RWPE1 (cell line): ENCODE results near the gene SLC25A27.
"Not testable (repeated sequence)": the region's sequence is repeated elsewhere in the genome, so short reads cannot be mapped to it uniquely, and the experiment has no call there.

Experiments
- CTCF ChIA-PET: fragments of 350-600 bp; sonication (Branson Sonifier 250); formaldehyde crosslinking; extraction: SDS; loops from one replicate; lab custom pipeline; 2021; lab: Yijun Ruan, JAX
- POLR2A ChIA-PET: fragments of 400-600 bp; formaldehyde crosslinking; extraction: SDS; loops from one replicate; lab custom pipeline; 2020; ENCODE audit warnings: antibody characterized with exemption; ENCODE audit not compliant: low non-redundant PET; lab: Yijun Ruan, JAX
- DNase-seq: peaks from one replicate; pipeline ENCODE4 v3.0.0; 2012; ENCODE audit warnings: low spot score
- H3K27ac ChIP-seq: fragments of 450-650 bp; 2 replicates; pipeline ENCODE4 v1.5.1; 2017
- TF ChIP-seq, protein P1 (sequence below): fragments of 450-650 bp; conservative IDR thresholded peaks from 2 replicates; pipeline ENCODE4 v1.5.1; 2017; ENCODE audit warnings: low read depth, mild to moderate bottlenecking

The SLC25A27 gene

DNA sequence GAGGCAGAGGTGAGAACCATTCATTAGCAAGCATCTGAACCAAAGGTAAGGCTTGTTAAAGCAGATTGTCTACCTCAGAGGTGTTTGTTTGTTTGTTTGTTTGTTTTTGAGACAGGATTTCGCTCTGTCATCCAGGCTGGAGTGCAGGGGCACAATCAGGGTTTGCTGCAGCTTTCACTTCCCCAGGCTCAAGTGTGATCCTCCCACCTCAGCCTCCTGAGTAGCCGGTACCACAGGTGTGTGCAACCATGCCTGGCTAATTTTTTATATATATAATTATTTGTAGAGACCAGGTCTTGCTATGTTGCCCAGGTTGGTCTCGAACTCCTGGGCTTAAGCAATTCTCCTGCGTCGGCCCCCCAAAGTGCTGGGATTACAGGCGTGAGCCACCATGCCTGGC lies 17.3 kb upstream of the SLC25A27 start:
- H3K27ac ChIP-seq: no peak overlapping the region
- CTCF ChIA-PET: no interaction called here
- POLR2A ChIA-PET: no interaction called here
- TF ChIP-seq, protein P1, sequence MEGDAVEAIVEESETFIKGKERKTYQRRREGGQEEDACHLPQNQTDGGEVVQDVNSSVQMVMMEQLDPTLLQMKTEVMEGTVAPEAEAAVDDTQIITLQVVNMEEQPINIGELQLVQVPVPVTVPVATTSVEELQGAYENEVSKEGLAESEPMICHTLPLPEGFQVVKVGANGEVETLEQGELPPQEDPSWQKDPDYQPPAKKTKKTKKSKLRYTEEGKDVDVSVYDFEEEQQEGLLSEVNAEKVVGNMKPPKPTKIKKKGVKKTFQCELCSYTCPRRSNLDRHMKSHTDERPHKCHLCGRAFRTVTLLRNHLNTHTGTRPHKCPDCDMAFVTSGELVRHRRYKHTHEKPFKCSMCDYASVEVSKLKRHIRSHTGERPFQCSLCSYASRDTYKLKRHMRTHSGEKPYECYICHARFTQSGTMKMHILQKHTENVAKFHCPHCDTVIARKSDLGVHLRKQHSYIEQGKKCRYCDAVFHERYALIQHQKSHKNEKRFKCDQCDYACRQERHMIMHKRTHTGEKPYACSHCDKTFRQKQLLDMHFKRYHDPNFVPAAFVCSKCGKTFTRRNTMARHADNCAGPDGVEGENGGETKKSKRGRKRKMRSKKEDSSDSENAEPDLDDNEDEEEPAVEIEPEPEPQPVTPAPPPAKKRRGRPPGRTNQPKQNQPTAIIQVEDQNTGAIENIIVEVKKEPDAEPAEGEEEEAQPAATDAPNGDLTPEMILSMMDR: no peak
- DNase-seq: no peak

DNA sequence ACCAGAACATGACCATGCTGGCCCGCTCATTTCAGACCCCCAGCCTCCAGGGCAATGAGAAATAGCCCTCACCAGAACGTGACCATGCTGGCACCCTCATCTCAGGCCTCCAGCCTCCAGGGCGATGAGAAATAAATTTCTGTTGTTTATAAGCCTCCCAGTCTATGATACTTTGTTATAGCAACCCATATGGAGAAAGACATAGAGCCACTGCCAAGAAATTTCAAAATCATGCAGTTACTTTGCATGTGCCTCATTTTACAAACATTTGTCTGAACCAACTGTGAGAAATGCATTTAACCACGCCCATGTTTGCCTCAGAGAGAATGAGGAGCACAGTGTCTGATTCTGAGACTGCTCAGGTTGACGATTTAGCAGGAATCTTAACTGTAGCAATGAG lies 15.6 kb upstream of the SLC25A27 start:
- H3K27ac ChIP-seq: peak overlapping the region; percentile 70
- TF ChIP-seq, protein P1: no peak
- ChIA-PET CTCF (interaction anchor here (0.6 kb wide), 1 partner anchor 345 kb away, joined by 5 read pairs; no protein-coding TSS in a partner anchor), POLR2A (no interaction called here)
- peak; percentile 13 for DNase-seq

DNA sequence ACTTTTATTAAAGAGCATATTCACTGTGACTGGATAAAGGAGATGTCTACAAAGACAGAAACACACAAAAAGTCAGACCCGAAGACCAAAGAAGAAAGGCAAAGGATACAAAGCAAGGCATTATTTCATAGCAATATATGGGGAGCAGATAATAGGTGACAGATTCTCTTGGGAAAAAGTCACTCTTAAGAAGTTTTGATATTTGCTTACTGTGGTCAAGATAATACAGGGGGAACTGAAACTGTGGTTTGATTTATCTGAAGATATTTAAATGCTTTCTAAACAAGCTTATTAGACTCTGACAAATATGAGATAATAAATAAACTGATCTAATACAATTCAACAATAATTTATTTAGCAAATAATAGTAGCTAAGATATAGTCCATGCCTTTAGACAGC lies 14.8 kb upstream of the SLC25A27 start:
- no peak for DNase-seq
- no peak overlapping the region for H3K27ac ChIP-seq
- ChIA-PET POLR2A (no interaction called here), CTCF (no interaction called here)
- TF ChIP-seq, protein P1: no peak

DNA sequence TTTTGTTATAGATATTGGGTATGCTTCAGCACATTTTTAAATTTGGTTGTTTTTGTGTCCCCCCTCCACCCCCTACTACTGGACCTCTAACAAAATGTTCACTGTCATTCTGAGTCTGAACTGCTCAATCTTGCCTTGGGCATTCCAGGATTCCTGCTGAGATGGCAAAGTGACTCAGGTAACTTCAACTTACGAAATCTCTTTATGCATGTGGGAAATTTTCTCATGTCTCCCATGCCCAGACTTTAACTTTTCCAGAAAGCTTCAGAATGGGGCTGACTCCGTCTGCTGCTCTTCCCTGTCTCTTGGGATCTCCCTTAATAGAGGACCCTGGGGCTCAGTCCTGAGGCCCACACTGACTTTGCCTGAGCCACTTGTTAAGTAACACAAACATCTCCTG lies 14.1 kb upstream of the SLC25A27 start:
- peak; percentile 42 for DNase-seq
- CTCF ChIA-PET: no interaction called here
- POLR2A ChIA-PET: no interaction called here
- TF ChIP-seq, protein P1: no peak
- no peak overlapping the region for H3K27ac ChIP-seq

DNA sequence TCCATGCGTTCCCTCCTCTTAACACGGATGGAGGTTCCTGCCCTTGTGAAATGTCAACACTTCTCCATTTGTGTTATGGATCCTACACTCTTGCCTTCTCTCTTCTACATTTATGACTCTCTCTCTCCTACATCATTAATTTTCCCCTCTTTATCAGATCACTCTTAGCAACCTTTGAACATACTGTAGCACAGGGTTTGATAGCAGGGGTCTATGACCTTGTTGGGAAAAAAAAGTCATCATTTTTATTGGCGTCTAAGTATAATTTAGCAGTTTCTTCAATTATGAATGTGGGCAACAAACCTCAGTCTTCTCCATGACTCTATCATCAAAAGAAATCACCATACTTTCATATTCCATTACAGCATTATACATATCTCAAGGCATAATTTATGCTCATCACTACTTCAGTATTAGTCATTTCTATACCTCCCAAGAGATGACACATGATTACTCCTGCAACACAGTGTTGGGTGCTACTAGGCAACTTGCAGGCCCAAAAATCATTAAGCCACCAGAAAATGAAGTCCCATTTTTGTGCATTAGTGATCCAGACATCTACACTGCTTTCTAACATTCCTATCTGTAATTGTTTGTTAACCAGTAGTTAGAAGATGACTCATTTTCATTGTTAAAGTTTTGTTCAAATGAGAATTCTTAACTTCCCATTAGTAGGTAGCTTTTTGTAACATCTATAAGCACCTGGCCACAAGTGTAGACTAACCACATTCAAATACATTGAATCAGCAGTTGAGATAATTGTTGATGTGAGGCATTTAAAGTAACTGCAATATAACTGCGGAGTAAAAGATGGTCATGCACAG lies 9.6 kb upstream of the SLC25A27 start:
- ChIA-PET POLR2A (no interaction called here), CTCF (no interaction called here)
- peak; percentile 29 for DNase-seq
- H3K27ac ChIP-seq: no peak overlapping the region
- TF ChIP-seq, protein P1: no peak

DNA sequence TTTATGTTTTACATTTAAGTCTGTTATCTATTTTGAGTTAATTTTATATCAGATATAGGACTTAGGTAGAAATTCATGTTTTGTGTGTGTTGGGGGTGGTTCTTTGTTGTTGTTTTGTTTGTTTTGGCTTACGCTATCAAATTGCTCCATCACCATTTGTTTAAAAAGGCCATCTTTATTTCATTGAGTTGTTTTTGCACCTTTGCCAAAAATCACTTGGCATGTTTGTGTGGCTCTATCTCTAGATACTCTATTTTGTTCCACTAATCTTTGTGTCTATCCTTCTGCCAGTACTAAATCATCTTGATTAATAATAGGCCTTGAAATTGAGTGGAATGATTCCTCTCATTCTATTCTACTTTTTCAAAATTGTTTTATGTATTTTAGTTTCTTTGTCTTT lies 7.5 kb upstream of the SLC25A27 start:
- ChIA-PET POLR2A (no interaction called here), CTCF (interaction anchor here (0.7 kb wide), 1 partner anchor 288 kb away, joined by 3 read pairs; no protein-coding TSS in a partner anchor)
- TF ChIP-seq, protein P1: no peak
- H3K27ac ChIP-seq: no peak overlapping the region
- no peak for DNase-seq

DNA sequence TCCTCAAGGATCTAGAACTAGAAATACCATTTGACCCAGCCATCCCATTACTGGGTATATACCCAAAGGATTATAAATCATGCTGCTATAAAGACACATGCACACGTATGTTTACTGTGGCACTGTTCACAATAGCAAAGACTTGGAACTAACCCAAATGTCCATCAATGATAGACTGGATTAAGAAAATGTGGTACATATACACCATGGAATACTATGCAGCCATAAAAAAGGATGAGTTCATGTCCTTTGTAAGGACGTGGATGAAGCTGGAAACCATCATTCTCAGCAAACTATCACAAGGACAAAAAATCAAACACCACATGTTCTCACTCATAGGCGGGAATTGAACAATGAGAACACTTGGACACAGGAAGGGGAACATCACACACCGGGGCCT lies 4.7 kb upstream of the SLC25A27 start:
- POLR2A ChIA-PET, CTCF ChIA-PET, DNase-seq, H3K27ac ChIP-seq: not testable (repeated sequence)
